A549 treated with DMSO at 1 μM for 4 hours (cell line): ENCODE measurements around the gene MFSD1. TPM values are rescaled to one million over a fixed set of nuclear protein-coding genes. Genes with fewer than 3 reads are reported as not detected.

Source experiments
- total RNA-seq: library from RNA; stranded (reverse); fragments of 200-300 nt; extraction: Qiagen RNA extraction; gene quantifications from 5 replicates; pipeline ENCODE4 v1.2.3, GENCODE V29; 2022; ENCODE audit warnings: low read depth

Gene MFSD1
- total RNA-seq, result 45.0 to 52.0 TPM (median 46.9 TPM) in 5 replicates

GRCh38 chr3:158801696-158802408 is at the start of gene MFSD1:
Gene MFSD1, plus strand, starts transcription at chr3:158802054. Its CDS starts 99 bp downstream, at chr3:158802153.

Other genes starting within 250 kb of the MFSD1 start
- gene MLF1, start 230.9 kb upstream of the MFSD1 start, total RNA-seq, result 23.2 to 30.6 TPM (median 25.8 TPM) in 5 replicates
- 39.8 to 61.4 TPM (median 49.4 TPM) in 5 replicates for gene GFM1, start 157.5 kb upstream of the MFSD1 start, total RNA-seq
- 67.0 to 95.7 TPM (median 80.0 TPM) in 5 replicates for gene LXN, start 129.4 kb upstream of the MFSD1 start, total RNA-seq
- 7.6 to 11.0 TPM (median 10.3 TPM) in 5 replicates for gene RARRES1, start 69.6 kb upstream of the MFSD1 start, total RNA-seq